Neural cell (in vitro differentiated cells): ENCODE measurements around the gene VEGFB.

Experiments used
- CTCF ChIP-seq: fragments of 450-650 bp; IDR thresholded peaks from 2 replicates; pipeline ENCODE4 v1.5.1; 2014; ENCODE audit warnings: antibody characterized with exemption, mild to moderate bottlenecking, moderate library complexity; ENCODE audit not compliant: poor library complexity, severe bottlenecking
- EP300 ChIP-seq: fragments of 450-650 bp; conservative IDR thresholded peaks from 2 replicates; pipeline ENCODE4 v1.6.1; 2014; ENCODE audit warnings: antibody characterized with exemption, mild to moderate bottlenecking, moderate library complexity; ENCODE audit not compliant: poor library complexity, severe bottlenecking
- EZH2 ChIP-seq: fragments of 200-600, 300-800 bp; shearing (Covaris generic), sonication (generic); IDR thresholded peaks from 2 replicates; pipeline ENCODE4 v1.6.1; 2014; ENCODE audit warnings: antibody characterized with exemption, low read length, borderline replicate concordance, mild to moderate bottlenecking; ENCODE audit not compliant: insufficient read depth, poor library complexity, severe bottlenecking
- MXI1 ChIP-seq: fragments of 450-650 bp; conservative IDR thresholded peaks from 2 replicates; pipeline ENCODE4 v1.6.1; 2014; ENCODE audit warnings: antibody characterized with exemption, mild to moderate bottlenecking; ENCODE audit not compliant: poor library complexity, severe bottlenecking
- POLR2AphosphoS5 ChIP-seq: IDR thresholded peaks from 2 replicates; pipeline ENCODE4 v1.6.1; 2012
- RAD21 ChIP-seq: fragments of 450-650 bp; conservative IDR thresholded peaks from 2 replicates; pipeline ENCODE4 v1.6.1; 2014; ENCODE audit warnings: antibody characterized with exemption, mild to moderate bottlenecking, moderate library complexity
- REST ChIP-seq: IDR thresholded peaks from 2 replicates; pipeline ENCODE4 v1.6.1; 2012; ENCODE audit warnings: borderline replicate concordance

- TF ChIP-seq REST (no peak), POLR2AphosphoS5 (no peak), CTCF (no peak), RAD21 (no peak), EP300 (no peak), EZH2 (no peak), MXI1 (no peak)
These were observed 2.0 kb upstream of the VEGFB start for GRCh38 chr11:64232182-64232966.
